HAP-1 (cell line): ENCODE results near the gene KCNK4.
A peak's percentile ranks its signal among the peaks of the same experiment; 100 is the strongest.

Source experiments
- DNase-seq, 2 experiments: peaks; one replicate each; pipeline ENCODE4 v3.0.0-alpha.2; 2016 to 2020; ENCODE audit warnings: low spot score in 2 of 2
- H3K27me3 ChIP-seq: fragments of 250-450 bp; sonication (Bioruptor Pico); 2 replicates; pipeline ENCODE4 v1.5.1; 2020; ENCODE audit warnings: low read depth, mild to moderate bottlenecking, moderate library complexity
- H3K36me3 ChIP-seq: fragments of 250-450 bp; sonication (Bioruptor Pico); replicated peaks from 2 replicates; pipeline ENCODE4 v1.5.1; 2020; ENCODE audit warnings: mild to moderate bottlenecking
- H3K4me1 ChIP-seq: fragments of 250-450 bp; sonication (Bioruptor Pico); 2 replicates; pipeline ENCODE4 v1.5.1; 2020; ENCODE audit warnings: mild to moderate bottlenecking
- H3K4me3 ChIP-seq: fragments of 250-450 bp; sonication (Bioruptor Pico); 2 replicates; pipeline ENCODE4 v1.5.1; 2020; ENCODE audit warnings: mild to moderate bottlenecking, moderate library complexity
- H3K9me3 ChIP-seq: fragments of 250-450 bp; sonication (Bioruptor Pico); 2 replicates; pipeline ENCODE4 v1.5.1; 2020; ENCODE audit warnings: mild to moderate bottlenecking, moderate library complexity
- in situ Hi-C: fragments of 300-500 bp; cut with MboI; formaldehyde crosslinking; loops from 3 replicates; pipeline ENCODE4 v1.14.3; 2020; ENCODE audit warnings: low sequenced_read_pairs, inconsistent platforms, mixed read lengths

KCNK4 gene

GRCh38 chr11:64249563-64250414 lies 41.3 kb upstream of the KCNK4 start:
- H3K4me1 ChIP-seq, result peaks cover 12% of the 10 kb centered on the region
- DNase-seq, result no peak
- peak overlapping the region; percentile 70 for H3K4me3 ChIP-seq
- no peaks in the 10 kb centered on the region for H3K27me3 ChIP-seq
- in situ Hi-C loops, result loop anchor here (25.0 kb wide), 1 partner anchor 863 kb away; the partner anchor contains the start of genes FAU, MRPL49, TM7SF2 and ZNHIT2
- no peaks in the 10 kb centered on the region for H3K9me3 ChIP-seq
- H3K36me3 ChIP-seq, result peaks cover 10% of the 10 kb centered on the region

GRCh38 chr11:64250415-64251015 lies 40.6 kb upstream of the KCNK4 start:
- Histone ChIP-seq H3K9me3 (no peaks in the 10 kb centered on the region), H3K27me3 (no peaks in the 10 kb centered on the region), H3K36me3 (peaks cover 9% of the 10 kb centered on the region), H3K4me1 (peaks cover 12% of the 10 kb centered on the region), H3K4me3 (peak overlapping the region; percentile 70)
- DNase-seq, result peak in 1 of 2 experiments; percentile 32
- in situ Hi-C loops, result loop anchor here (25.0 kb wide), 1 partner anchor 862 kb away; the partner anchor contains the start of genes FAU, MRPL49, TM7SF2 and ZNHIT2

GRCh38 chr11:64251016-64251752 lies 39.9 kb upstream of the KCNK4 start, which contains the start of gene PLCB3:
Gene PLCB3, plus strand, starts transcription at chr11:64251530. Its CDS starts 120 bp downstream, at chr11:64251650.
- peak; percentile 33 to 69 for DNase-seq

GRCh38 chr11:64251753-64252002 lies 39.4 kb upstream of the KCNK4 start:
- H3K4me1 ChIP-seq, result peaks cover 12% of the 10 kb centered on the region
- no peak for DNase-seq
- H3K27me3 ChIP-seq, result no peaks in the 10 kb centered on the region
- peak overlapping the region; percentile 70 for H3K4me3 ChIP-seq
- H3K36me3 ChIP-seq, result peaks cover 20% of the 10 kb centered on the region
- H3K9me3 ChIP-seq, result no peaks in the 10 kb centered on the region
- in situ Hi-C loops, result loop anchor here (25.0 kb wide), 1 partner anchor 861 kb away; the partner anchor contains the start of genes FAU, MRPL49, TM7SF2 and ZNHIT2

More at GRCh38 chr11:64251016-64251752, 39.9 kb upstream of the KCNK4 start, which contains the start of gene PLCB3:
- H3K36me3 ChIP-seq, result peaks cover 15% of the 10 kb centered on the region
- H3K27me3 ChIP-seq, result no peaks in the 10 kb centered on the region
- peak within 1 kb of the TSS; percentile 70 for H3K4me3 ChIP-seq
- in situ Hi-C loops, result loop anchor here (25.0 kb wide), 1 partner anchor 861 kb away; the partner anchor contains the start of genes FAU, MRPL49, TM7SF2 and ZNHIT2
- peaks cover 12% of the 10 kb centered on the region for H3K4me1 ChIP-seq
- H3K9me3 ChIP-seq, result no peaks in the 10 kb centered on the region

- Histone ChIP-seq H3K27me3 (no peaks in the 10 kb centered on the region), H3K36me3 (peaks cover 22% of the 10 kb centered on the region), H3K4me1 (peaks cover 12% of the 10 kb centered on the region), H3K4me3 (peak overlapping the region; percentile 70), H3K9me3 (no peaks in the 10 kb centered on the region)
- in situ Hi-C loops, result loop anchor here (25.0 kb wide), 1 partner anchor 860 kb away; the partner anchor contains the start of genes FAU, MRPL49, TM7SF2 and ZNHIT2
- peak in 1 of 2 experiments; percentile 75 for DNase-seq
Measured at GRCh38 chr11:64252003-64252872, 38.9 kb upstream of the KCNK4 start.

- H3K36me3 ChIP-seq, result peaks cover 26% of the 10 kb centered on the region
- peaks cover 7% of the 10 kb centered on the region for H3K4me1 ChIP-seq
- no peak overlapping the region for H3K4me3 ChIP-seq
- no peaks in the 10 kb centered on the region for H3K9me3 ChIP-seq
- DNase-seq, result no peak
- in situ Hi-C loops, result loop anchor here (25.0 kb wide), 1 partner anchor 859 kb away; the partner anchor contains the start of genes FAU, MRPL49, TM7SF2 and ZNHIT2
- no peaks in the 10 kb centered on the region for H3K27me3 ChIP-seq
Measured at GRCh38 chr11:64253043-64253442, 38.1 kb upstream of the KCNK4 start.

- Histone ChIP-seq H3K27me3 (no peaks in the 10 kb centered on the region), H3K4me1 (peaks cover 7% of the 10 kb centered on the region), H3K4me3 (no peak overlapping the region), H3K36me3 (peaks cover 30% of the 10 kb centered on the region), H3K9me3 (no peaks in the 10 kb centered on the region)
- in situ Hi-C loops, result loop anchor here (25.0 kb wide), 1 partner anchor 859 kb away; the partner anchor contains the start of genes FAU, MRPL49, TM7SF2 and ZNHIT2
- DNase-seq, result no peak
Measured at GRCh38 chr11:64253481-64253880, 37.6 kb upstream of the KCNK4 start.

GRCh38 chr11:64254326-64254725 lies 36.8 kb upstream of the KCNK4 start:
- Histone ChIP-seq H3K36me3 (peaks cover 39% of the 10 kb centered on the region), H3K4me1 (peaks cover 7% of the 10 kb centered on the region)

GRCh38 chr11:64255135-64256128 lies 35.7 kb upstream of the KCNK4 start:
- Histone ChIP-seq H3K4me1 (peaks cover 6% of the 10 kb centered on the region), H3K9me3 (no peaks in the 10 kb centered on the region), H3K36me3 (peaks cover 50% of the 10 kb centered on the region), H3K4me3 (no peak overlapping the region), H3K27me3 (no peaks in the 10 kb centered on the region)
- no peak for DNase-seq
- in situ Hi-C loops, result loop anchor here (25.0 kb wide), 1 partner anchor 857 kb away; the partner anchor contains the start of genes FAU, MRPL49, TM7SF2 and ZNHIT2

More at GRCh38 chr11:64254326-64254725, 36.8 kb upstream of the KCNK4 start:
- no peaks in the 10 kb centered on the region for H3K9me3 ChIP-seq
- in situ Hi-C loops, result loop anchor here (25.0 kb wide), 1 partner anchor 858 kb away; the partner anchor contains the start of genes FAU, MRPL49, TM7SF2 and ZNHIT2
- no peak for DNase-seq
- no peak overlapping the region for H3K4me3 ChIP-seq
- H3K27me3 ChIP-seq, result no peaks in the 10 kb centered on the region

GRCh38 chr11:64256300-64256699 lies 34.8 kb upstream of the KCNK4 start:
- no peaks in the 10 kb centered on the region for H3K9me3 ChIP-seq
- in situ Hi-C loops, result loop anchor here (25.0 kb wide), 1 partner anchor 856 kb away; the partner anchor contains the start of genes FAU, MRPL49, TM7SF2 and ZNHIT2
- peaks cover 54% of the 10 kb centered on the region for H3K36me3 ChIP-seq
- no peak overlapping the region for H3K4me3 ChIP-seq
- no peaks in the 10 kb centered on the region for H3K27me3 ChIP-seq
- no peaks in the 10 kb centered on the region for H3K4me1 ChIP-seq
- no peak for DNase-seq

GRCh38 chr11:64258356-64258755 lies 32.7 kb upstream of the KCNK4 start:
- DNase-seq, result no peak
- no peaks in the 10 kb centered on the region for H3K27me3 ChIP-seq
- in situ Hi-C loops, result loop anchor here (25.0 kb wide), 1 partner anchor 854 kb away; the partner anchor contains the start of genes FAU, MRPL49, TM7SF2 and ZNHIT2
- no peaks in the 10 kb centered on the region for H3K4me1 ChIP-seq
- peaks cover 73% of the 10 kb centered on the region for H3K36me3 ChIP-seq
- no peaks in the 10 kb centered on the region for H3K9me3 ChIP-seq
- no peak overlapping the region for H3K4me3 ChIP-seq
